Suppressor macrophage treated with lipopolysaccharide for 1 hour (primary cell): ENCODE measurements around the gene GAK.
"Not testable (repeated sequence)": the region's sequence is repeated elsewhere in the genome, so short reads cannot be mapped to it uniquely, and the experiment has no call there.

Experiments
- DNase-seq, 3 donors: peaks; one replicate each; pipeline ENCODE4 v3.0.0-alpha.2; 2020 to 2022

Gene GAK

DNA sequence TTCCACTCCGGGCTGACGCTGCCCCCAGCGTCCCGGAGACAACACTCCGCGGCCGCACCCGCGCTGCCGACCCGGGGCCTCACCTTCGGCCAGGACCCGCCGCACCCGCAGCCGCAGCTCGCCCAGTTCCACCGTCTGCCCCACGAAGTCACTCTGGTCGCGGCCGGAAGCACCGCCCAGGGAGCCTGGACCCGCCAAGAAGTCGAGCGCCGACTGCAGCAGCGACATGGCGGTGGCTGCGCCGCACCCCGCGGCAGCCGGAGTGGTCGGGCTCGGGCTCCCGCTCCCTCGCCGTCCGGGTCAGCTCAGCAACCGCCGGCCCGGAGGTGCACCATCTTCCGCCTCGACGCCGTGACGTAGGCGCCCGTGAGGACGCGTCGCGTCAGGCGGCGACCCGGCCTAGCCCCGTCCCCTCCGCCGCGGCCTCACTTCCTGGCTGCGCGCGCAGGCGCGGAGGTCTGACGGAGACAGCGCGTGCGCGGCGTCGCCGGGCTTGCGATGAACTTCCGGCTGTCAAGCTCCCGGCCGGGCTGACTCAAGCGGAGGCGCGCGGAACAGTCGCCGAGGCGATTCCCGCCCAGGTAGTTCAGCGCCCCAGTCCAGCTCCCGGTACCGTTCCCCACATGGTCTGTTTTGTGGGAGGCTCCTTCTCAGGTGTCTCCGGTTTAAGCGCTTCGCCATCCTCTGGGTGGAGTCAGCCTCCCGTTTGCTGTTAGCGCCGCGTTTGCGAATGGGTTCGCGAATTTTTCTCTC, at the start of gene GAK, which contains the start of gene TMEM175:
TSS of gene GAK (minus strand) at position 357 of the 753 bp plus-strand sequence. CDS start at position 228, 129 bp downstream.
TSS of gene TMEM175 (plus strand) at position 501 of the 753 bp plus-strand sequence. CDS start 15,280 bp downstream, outside the sequence.
- peak; percentile 99 to 100 (median 100) for DNase-seq

DNA sequence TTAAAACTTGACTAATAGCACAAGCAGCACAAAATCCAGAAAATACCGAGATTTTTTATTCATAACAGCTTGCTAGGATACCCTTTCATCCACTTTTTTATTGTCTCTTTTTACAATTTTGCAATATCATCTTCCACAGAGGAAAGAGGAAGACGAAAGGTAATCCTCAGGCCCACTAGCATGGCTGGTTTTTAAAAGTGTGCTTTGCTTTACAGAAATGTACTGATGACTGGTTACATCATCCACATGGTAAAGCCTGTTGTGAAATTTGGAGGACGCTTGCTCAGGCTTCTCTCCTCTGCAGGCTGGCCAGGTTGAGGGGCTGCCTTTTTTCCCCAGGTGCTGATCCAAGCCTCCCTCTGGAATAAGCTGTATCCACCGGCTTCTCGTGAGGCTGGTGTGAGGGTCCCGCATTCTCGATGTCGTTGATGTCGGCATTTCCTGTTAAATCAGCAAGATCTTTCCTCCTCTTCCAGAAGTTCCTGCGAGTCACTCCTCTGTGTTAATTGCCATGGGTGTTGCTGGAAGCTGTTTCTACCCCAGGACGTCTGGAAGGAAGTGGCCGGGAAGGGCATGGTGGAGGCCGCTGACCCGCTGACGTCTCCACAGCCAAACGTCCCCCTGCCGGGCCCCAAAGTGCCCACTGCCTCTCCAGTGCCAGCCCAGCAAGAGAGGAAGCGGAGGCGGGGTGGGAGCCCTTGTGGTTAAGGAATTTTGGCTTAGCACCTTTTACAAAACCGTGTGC, 47.0 kb upstream of the GAK start:
- peak; percentile 71 to 81 (median 77) for DNase-seq

DNA sequence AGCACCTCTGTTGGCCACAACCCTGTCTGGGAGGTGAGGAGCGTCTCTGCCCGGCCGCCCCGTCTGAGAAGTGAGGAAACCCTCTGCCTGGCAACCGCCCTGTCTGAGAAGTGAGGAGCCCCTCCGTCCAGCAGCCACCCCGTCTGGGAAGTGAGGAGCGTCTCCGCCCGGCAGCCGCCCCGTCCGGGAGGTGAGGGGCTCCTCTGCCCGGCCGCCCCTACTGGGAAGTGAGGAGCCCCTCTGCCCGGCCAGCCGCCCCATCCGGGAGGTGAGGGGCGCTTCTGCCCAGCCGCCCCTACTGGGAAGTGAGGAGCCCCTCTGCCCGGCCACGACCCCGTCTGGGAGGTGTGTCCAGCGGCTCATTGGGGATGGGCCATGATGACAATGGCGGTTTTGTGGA, 43.9 kb upstream of the GAK start:
- not testable (repeated sequence) for DNase-seq

DNA sequence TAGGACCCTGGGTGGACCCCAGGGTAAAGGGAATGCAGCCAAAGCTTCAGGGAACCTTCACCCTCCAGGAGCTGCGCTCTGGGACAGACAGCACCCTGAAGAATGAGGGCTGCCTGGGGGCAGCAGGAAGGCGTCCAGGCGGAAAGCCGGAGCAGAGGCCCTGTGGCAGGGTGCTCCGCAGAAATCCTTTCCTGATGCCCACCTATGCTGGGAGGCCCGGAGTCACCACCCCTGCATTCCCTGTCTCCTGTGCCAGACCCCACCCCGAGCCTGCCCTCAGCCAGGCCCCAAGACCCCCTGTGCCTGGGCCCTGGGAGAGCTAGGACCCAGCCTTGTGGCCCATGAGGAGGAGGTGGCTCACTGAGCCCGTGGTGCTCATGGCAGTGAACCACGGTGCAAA, 42.6 kb upstream of the GAK start:
- no peak for DNase-seq

DNA sequence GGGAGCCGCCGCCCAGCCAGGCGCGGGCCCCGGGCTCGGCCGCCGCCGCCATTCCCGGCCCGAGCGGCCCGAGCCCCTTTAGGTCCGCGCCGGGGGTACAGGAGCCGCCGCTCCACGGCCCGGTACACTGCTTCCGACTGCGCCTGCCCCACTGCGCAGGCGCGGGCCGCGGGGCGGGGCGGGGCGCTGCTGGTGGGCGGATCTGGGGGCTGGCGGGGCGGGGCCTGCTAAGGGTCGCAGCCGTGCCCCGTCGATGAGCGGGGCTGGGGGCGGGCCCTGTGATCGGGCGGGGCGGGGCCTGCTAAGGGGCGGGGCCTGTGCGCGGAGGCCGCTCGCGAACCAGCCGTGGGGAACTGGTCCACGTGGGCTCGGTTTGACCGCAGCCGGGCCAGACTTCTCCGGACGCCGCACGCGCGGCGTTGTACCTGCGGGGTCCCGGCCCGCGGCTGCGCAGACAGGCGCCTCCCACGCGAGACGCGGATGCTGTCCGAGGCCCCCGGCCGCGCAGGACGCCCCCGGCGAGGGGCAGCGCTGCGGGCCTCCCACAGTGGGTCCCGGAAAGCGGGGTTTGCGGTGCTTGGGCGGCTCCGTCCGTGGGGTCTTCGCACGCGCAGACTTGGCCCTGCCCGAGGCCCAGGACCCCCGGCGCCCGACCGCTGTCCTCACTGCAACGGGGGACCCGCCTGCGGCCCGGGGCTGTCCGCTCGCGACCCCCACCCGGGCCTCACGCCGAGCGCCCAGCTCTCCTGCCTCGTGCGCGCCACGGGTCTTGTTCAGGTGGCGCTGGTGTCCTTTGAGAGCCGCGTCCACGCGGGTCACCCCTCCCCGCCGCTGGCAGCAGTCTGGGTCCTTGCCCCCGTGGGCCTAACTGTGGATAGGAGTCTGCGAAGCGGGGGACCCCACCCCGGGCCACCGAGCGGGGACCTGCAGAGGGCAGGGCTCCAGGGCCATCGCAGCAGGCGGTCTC, 41.6 kb upstream of the GAK start, which contains the start of gene DGKQ:
TSS of gene DGKQ (minus strand) at position 139 of the 967 bp plus-strand sequence. CDS start at position 52, 87 bp downstream.
- DNase-seq, result peak; percentile 93 to 98 (median 98)

DNA sequence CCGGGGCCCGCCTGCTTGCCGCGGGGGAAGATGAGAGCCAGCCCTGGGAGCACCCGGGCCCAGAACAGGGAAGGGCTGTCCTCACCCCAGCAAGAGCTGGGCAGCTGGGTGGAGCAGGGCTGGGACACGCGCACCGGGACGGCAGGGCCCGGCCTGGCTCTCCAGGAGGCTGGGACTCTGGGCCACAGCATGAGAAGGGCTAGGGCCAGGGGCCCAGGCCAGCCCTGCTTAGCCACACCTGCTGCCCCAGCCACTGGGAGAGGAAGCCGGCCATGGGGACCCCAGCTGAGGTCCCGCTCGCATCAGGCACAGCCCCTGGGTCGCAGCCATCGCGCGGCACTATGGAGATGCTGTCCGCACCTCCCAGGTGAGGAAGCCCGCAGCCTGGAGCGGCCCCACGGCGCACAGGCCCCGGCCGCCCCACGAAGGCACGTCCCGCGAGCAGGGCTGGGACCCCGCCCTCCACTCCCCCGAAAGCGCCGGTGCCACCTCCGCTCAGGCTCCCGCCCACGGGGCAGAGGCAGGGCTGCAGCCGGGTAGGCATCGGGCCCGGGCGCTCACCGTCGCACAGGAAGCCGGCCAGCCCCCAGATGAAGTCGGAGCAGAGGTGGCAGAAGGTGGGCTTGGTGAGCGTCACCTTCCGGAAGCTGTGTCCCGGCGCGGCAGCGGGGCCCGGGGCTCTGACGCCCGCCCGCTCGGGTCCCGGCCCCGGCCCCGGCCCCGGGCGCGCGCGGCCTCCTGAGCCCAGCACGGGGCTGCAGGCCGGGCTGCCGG, 40.7 kb upstream of the GAK start:
- peak in 2 of 3 donors; percentile 45 to 65 for DNase-seq

DNA sequence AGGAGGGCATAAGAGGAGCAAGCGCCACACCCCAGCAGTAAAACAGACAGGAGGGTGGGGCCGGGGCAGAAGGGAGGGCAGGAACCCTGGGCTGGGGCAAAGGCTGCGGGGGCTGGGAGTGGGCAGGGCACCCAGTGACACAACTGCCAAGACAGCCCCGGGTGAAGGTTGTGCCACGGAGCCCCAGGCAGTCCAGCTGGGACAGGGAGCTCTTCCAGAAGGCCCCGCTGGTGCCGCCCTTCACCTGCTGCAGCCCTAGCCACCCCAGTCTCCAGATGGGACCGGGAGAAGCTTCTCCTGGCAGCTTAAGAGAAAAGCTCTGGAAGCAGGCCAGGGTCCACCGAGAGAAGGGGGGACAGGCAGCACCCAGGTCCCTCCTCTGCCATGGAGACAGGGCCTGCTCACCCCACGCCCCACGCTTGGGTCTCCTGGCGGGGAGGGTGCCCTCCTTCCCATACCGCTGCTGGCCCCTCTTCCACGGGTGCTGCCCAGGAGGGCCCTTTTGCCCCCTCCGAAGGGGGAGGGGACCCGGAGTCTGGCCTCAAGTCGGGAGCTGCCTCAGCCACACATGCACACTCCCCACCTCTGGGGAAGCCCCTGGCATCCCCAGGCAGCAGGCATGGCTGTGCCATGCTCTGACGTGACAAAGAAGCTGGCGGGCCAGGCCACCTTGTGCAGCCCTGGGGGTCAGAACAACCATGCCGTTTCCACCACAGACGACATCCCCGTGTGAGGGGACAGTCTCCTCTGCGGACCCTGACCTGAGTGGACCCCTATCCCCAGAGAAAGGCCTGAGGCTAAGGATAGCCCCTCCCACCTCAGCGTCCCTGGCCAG, 39.8 kb upstream of the GAK start:
- no peak for DNase-seq

DNA sequence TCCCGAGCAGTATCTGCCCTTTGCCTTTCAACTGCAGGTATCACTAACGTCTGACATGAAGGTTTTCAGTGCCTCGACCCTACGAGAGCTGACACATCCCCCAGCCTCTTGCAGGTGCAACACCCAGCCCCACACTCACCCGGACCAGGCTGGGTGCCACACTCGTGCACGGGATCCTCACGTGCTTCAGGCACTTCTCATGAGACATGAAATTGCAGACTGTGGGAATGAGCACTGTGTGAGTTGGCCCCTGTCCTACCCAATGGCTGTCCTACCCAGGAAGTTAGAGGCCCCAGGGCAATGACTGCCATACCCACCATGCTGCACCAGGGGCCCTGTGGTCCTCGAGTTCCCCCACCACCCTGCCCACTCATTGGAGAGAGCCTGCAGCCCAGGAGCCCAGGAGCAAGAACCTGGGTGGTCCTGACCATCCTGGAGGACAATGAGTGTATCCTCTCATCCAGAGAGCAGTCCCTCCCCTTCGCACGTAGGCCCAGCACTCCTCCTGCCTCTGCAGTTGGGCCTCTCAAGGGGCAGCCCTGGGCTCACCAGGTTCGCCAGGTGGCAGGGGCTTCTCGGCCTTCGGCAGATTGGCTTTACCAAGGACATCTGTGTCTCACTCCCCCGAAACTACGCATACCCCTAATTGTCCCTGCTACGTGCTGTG, 38.9 kb upstream of the GAK start:
- DNase-seq, result no peak

DNA sequence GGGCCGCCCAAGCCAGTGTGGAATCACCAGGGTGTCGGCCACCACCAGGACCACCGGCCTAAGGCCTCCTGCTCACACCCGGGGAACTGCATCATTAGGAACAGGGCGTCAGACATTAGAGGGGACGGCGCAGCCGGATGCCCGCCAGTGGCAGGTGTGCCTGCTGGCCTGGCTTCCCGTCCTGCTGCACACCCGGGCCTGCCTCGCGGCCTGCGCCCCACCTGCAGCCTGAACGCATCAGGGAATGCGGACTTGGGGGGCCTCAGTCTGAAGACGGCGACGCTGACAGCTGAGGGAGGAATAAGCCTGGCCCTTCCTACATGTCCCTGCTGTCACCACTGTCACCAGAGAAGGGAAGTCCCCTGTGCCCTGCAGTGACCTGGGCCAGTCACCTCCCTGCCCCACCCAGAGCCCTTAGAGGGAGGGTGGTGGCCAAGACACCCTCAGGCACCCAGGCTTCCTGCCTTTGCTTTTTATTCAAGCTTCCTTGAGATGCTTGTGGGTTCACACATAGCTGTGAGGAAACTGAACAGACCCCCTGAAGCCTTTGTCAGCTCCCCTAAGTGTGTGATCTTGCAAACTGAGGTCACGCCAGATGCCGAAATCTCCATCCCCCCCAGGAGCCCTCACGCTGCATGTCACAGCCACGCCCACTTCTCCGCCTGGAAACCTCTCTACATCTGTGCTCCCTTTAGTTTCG, 38.1 kb upstream of the GAK start:
- peak in 2 of 3 donors; percentile 12 to 40 for DNase-seq

DNA sequence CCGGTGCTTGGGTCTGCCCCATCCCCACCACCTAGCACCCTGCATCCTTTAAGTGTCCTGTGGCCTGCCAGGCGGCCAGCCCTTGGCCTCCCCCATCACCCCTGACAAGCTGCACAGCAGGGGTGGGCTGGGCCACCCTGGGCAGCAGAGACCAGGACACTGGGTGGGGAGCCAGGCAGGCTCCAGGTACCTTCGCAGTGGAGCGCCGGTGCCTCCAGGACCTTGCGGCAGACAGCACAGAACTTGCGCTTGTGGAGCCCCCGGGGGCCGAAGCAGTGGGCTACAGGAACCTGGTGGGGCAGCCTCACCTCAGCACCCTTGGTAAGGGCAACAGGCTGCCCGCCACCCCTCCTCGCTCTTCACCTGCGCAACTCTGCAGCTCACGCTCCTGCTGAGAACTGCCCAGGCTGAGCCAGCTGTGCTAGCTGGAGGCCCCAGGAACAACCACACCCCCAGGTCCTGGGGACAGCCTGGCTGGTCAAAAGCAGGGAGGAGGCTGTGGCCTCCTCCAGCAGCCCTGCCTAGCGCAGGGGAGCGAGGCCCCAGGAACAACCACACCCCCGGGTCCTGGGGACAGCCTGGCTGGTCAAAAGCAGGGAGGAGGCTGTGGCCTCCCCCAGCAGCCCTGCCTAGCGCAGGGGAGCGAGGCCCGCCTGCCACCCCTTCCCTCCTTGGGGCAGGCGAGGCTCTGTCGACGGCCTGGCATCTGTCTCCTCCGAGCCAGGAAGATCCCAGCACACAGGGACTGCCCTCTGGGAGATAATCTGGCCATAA, 36.7 kb upstream of the GAK start:
- DNase-seq, result no peak

DNA sequence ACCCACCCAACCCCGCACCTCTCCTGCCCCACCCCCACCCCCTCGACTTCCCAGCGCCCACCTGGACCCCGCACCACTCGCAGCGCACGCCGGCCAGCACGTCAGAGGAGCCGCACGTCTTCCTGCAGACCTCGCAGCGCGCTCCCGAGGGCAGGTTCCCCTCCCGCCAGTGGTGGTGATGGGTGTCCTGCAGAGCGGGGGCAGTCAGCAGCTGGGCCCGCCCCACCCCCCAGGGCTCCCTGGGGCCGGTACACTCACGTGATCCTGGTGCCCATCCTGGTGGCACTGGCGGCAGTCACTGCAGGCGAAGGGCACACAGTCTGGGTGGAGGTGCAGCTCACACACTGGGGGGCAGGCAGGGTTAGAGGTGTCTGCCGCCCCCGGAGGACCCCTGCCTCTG, 36.1 kb upstream of the GAK start:
- no peak for DNase-seq

DNA sequence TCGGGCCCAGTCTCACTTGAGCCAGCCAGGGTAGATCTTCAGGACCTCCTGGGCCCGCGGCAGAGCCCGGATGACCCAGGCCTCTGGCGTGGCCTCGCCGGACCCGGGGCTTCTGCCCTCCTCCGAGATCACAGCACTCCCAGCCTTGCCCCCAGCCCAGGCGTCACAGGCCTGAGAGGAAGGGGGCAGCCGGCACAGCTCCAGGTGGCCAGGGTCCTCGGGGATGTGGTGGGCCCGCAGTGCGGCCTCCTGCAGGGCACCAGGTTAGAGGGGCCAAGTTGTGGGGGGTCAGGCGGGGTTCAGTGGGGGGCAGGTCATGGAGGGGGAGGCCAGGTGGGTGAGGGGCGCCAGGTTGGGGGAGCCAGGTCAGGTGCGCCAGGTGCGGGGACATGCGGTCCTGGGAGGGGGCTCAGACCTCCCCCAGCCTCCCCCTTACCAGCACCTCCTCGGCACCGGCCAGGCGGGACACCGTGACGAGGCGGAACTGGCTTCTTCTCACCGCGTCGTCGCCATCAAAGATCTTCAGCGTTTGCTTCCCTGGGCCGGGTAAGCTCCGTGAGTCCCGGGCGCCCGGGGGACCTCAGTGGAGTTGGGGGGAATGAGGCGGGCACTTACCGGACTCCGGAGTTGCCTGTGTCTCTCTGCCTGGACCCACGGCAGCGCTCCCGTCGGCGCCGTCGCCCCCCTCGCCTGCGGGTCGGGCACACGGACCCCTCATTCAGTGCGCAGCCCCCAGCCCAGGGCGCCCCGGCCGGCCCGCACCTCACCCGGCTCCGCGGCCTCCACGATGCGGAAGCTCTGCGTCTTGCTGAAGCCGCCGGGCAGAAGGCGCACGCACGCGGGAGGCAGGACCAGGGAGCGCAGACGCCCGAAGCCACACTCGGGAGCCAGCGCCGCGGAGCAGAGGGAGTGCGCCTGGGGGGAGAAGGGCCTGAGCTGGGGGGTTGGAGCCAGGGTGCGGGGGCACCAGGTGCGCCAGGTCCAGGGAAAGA, 35.3 kb upstream of the GAK start:
- DNase-seq, result peak in 2 of 3 donors; percentile 14 to 49

DNA sequence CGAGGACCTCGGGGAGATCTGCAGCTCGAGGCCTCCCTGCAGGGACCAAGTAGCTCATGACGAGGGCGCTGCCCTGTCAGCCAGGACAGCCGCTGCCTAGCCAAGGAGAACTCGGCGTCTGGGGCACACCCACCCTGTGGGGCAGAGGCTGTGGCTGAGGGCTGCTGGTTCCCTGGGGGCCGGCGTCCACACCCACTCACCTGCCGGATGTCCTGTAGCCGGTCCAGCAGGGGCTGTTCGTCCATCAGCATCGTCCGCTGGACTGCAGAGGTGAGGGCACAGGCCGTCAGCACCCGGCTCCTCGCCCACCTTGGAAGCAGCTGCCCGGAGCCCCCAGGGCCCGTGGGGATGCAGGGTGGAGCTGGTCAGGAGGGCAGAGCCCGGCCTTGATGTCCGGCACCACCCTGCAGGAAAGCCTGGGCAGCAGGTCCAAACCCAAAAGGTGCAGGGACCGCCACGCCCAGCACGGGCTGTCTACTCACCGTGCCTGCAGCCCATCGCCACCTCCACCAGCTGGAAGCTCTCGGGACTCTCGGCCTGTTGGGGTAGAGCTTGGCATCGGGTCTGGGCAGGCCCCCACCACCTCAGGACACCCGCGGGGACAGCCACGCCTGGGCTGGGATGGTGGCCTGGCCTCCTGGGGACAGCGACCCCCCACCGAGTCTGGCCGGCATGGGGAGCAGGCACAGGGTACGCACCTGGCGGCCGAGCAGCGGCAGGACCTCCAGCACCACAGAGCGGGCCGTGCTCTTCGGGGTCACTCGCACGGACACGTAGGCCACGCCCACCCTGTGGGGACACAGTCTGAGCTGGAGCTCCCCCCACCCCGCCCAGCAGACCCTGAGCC, 34.4 kb upstream of the GAK start:
- DNase-seq, result no peak

DNA sequence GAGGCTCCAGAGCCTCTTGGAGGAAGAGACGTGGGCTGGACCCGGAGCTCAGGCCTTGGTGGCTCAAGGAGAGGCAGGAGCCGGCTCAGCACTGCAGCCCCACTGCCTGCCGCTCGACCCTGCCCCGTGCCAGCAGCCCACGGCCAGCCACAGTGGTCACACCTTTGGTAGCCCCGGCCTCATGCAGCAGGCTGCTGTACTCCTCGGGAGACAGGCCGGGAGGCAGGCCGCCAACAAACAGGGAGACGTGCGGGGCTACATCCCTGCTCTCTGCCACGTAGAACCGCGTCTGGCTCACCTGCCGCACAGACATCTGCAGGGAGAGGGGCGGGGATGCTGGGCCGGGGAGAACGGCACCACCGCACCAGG, 33.6 kb upstream of the GAK start:
- DNase-seq, result no peak

DNA sequence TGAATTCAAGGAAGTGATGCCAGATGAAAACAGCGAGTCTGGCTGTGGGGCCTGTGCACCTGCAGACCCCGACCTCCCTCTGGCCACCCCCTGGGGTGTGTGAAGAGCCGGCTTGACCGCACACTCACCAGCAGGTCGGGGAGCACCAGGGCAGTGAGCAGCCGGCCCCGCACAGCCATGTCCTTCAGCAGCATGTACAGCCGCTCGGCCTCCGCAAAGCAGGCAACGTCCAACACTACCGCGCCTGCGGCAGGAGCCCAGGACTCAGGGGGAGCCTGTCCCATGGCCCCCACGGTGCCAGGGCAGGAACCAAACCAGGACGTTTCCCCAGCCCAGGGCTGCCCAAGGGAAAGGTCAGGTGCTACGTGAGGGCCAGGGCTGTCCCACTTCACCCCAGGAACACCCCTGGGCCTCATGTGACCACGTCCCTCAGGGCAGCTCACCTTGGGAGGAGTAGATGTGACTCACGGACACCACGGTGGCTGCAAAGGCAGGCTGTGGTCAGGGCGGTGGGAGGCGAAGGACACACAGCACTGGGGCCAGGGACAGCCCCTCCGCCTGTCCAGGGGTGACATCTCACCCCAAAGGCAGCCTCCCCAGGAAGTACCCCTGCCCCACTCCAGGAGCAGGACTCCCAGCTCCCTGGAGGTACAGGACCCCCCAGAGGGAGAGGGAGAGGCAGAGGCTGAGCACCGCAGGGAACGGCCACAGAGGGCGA, 33.1 kb upstream of the GAK start:
- DNase-seq, result no peak
